GM10847 (cell line): Measurements from ENCODE around the gene SYNDIG1.

Source experiments
- POLR2A ChIP-seq: IDR thresholded peaks from 2 replicates; pipeline ENCODE4 v1.6.1; 2011; ENCODE audit not compliant: insufficient read length; ENCODE audit errors: extremely low read depth

The SYNDIG1 gene

DNA sequence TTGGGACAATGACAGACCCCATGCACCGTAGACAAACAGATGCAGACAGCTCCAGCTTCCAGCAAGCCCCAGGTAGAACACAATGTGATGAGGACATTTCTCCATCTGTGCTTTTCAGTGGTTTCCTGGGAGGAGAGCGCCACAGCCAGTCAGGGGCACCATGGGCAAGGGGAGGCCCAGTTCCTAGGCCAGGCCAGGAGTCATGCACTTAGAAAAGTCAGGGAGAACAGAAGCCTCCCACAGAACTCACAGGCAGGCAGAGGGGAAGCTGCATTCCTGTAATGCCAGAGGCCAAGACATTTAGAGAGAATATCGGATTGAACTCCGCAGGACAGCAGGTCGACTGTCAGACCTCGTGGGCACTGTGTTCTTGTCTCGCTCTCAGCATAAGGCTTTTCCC is 9.2 kb downstream of the SYNDIG1 start:
- no peak for TF ChIP-seq POLR2A

DNA sequence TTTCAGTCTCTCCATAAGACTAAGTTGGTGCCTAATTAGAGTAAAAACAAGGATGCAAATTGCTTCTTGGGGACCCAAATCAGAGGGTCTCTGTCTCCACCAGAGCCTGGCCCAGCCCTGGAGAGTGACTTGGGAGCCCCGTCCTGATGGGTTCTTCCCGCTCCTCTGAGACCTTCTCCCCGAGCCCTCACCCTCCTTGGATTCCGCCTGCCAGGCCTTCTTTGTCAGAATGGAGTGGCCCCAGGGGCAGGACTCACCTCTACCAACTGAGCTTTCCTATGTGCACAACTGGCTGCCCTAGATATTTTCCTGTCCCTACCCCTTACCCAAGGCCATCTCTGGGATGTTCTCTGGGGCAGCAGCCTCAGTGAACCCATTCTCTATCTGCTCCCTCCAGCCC is 9.7 kb downstream of the SYNDIG1 start:
- TF ChIP-seq POLR2A: no peak

- TF ChIP-seq POLR2A: no peak
Measured at GRCh38 chr20:24479595-24479994, 10.2 kb downstream of the SYNDIG1 start.

DNA sequence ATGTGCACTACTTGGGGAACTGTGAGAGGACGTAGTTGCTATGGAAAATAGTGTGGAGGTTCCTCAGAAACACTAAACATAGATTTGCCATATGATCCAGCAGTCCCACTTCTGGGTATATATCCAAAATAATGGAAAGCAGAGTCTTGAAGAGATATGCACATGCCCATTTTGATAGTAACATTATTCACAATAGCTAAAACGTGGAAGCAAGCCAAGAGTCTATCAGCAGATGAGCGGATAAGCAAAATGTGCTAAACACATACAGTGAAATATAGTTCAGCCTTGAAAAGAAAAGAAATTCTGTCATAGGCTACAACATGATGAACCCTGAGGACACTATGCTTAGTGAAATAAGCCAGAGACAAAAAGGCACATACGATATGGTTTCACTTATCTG is 11.1 kb downstream of the SYNDIG1 start:
- no peak for TF ChIP-seq POLR2A

DNA sequence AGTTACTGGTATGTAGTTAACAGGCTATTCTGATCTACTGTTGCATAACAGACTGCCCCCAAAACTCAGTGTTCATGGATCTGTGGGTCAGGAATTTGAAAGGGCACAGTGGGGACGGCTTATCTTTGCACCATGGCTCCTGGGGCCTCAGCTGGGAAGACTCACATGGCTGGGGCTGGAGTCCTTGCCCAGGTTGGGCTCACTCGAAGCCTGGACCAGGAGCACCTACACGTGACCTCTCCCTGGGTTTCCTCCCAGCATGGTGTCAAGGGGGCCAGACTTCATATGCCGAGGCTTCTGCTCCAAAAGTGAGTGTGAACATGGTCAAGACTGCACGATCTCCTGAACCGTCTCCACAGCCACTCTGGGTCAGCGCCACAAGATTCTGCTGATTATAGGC is 11.7 kb downstream of the SYNDIG1 start:
- no peak for TF ChIP-seq POLR2A

DNA sequence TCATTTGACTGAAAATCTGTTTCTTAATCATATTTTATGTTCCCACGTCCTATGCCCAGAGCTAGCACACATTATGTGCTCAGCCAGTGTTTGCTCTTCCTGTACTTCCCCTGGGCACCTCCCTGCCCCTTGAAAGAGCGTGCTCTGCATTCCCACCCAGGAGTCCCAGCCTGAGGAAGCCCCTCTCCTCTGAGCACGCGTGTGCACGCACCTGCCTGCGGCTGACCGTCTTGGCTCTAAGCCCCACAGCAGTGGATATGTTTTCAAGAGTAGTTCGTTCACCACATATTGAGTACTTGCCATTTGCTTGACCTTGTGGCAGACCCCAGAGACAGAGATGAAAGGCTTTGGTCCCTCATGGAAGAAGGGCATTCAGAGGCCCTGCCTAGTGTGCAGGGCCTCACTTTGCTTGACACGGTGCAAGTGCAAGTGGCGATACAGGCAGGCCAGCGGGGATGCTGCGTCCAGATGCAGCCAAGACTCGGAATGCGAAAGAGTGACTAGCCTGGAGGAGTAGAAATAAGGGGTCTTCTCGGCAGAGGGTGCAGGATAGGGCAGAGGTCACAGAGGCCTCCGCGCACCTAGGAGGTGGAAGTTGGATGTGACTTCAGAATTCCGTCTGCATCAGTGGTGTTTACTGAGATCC is 14.1 kb downstream of the SYNDIG1 start:
- TF ChIP-seq POLR2A: no peak

GRCh38 chr20:24484081-24484450 is 14.6 kb downstream of the SYNDIG1 start:
- TF ChIP-seq POLR2A: no peak

DNA sequence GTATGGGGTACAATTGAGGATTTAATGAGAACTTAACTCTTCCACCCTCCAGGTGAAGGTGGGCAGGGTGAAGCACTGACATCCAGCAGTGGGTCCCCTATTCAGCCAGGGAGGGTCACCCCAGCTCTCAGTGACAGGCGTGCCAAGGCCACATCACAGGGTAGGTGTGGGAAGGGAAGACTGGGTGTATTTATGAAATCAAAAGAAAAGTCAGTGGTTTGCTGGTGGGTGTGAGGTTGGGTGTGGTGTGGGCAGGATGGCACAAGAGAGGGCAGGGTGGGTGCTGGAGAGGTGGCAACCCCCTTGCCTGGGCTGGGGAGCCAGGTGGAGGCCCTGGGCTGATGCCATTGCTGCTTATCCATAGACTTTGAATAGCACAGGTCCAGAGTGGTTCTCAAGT is 16.6 kb downstream of the SYNDIG1 start:
- TF ChIP-seq POLR2A: no peak

GRCh38 chr20:24487240-24487639 is 17.8 kb downstream of the SYNDIG1 start:
- no peak for TF ChIP-seq POLR2A

- TF ChIP-seq POLR2A: no peak
Measured at GRCh38 chr20:24487648-24488047, 18.2 kb downstream of the SYNDIG1 start.

- TF ChIP-seq POLR2A: no peak
Measured at GRCh38 chr20:24488064-24488799, 18.8 kb downstream of the SYNDIG1 start.

GRCh38 chr20:24488800-24489175 is 19.4 kb downstream of the SYNDIG1 start:
- TF ChIP-seq POLR2A: no peak

DNA sequence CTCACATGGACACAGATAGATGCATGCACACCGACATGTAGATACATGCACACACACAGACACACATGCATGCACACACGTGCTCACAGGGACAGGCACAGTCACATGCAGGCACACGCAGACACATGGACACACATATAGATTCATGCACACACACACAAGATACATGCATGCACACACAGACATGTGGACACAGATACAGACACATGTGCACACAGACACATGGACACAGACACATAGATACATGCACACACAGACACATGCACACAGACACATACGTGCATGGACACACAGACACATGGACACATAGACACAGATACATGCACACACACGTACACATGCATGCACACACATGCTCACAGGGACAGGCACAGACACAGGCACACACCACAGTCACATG is 19.8 kb downstream of the SYNDIG1 start:
- TF ChIP-seq POLR2A: no peak

- no peak for TF ChIP-seq POLR2A
Measured at GRCh38 chr20:24489631-24490260, 20.3 kb downstream of the SYNDIG1 start.

DNA sequence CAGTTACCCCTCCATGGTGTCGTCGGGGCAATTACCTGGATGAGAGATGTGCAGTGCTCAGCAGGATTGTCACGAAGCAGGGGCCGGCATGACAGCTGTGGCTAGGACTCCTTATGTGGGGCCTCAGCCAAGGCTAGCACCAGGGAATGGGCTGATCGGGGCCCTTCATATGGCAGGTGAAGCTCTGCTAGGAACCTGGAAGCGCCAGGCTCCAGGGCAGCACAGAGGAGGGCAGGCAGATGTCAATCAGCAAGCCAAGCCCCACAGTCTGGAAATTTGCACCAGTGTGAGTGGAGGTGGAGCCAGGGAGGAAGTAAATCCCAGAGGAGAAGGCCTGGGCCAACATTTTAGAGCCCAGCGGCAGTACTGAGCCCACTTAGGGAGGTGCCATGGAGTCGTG is 21.2 kb downstream of the SYNDIG1 start:
- no peak for TF ChIP-seq POLR2A

GRCh38 chr20:24491041-24491756 is 21.8 kb downstream of the SYNDIG1 start:
- no peak for TF ChIP-seq POLR2A
